Astrocyte of the cerebellum (primary cell): ENCODE results near the gene XKR3.
"Not testable (repeated sequence)": the region's sequence is repeated elsewhere in the genome, so short reads cannot be mapped to it uniquely, and the experiment has no call there.

Experiments used
- DNase-seq: peaks from one replicate; pipeline ENCODE4 v3.0.0-alpha.2; 2011; ENCODE audit warnings: low read depth
- H3K4me3 ChIP-seq: 2 replicates; pipeline ENCODE4 v1.5.1; 2011; ENCODE audit warnings: mild to moderate bottlenecking, low read depth, low read length, moderate library complexity
- in situ Hi-C: cut with HindIII; loops from 2 replicates; pipeline ENCODE4 v1.10.0; 2017; ENCODE audit warnings: low sequenced_read_pairs
- TF ChIP-seq, protein P1 (sequence below): IDR thresholded peaks from 2 replicates; pipeline ENCODE4 v1.5.1; 2012; ENCODE audit warnings: low read length, low read depth, moderate library complexity, mild to moderate bottlenecking; ENCODE audit errors: missing control alignments

XKR3 gene

GRCh38 chr22:16824716-16825687 lies at the start of gene XKR3:
Gene XKR3, minus strand, starts transcription at chr22:16825411. Its CDS starts 17,338 bp downstream, at chr22:16808073.
- no peak for DNase-seq
- H3K4me3 ChIP-seq: no peak within 1 kb of the TSS
- TF ChIP-seq, protein P1, sequence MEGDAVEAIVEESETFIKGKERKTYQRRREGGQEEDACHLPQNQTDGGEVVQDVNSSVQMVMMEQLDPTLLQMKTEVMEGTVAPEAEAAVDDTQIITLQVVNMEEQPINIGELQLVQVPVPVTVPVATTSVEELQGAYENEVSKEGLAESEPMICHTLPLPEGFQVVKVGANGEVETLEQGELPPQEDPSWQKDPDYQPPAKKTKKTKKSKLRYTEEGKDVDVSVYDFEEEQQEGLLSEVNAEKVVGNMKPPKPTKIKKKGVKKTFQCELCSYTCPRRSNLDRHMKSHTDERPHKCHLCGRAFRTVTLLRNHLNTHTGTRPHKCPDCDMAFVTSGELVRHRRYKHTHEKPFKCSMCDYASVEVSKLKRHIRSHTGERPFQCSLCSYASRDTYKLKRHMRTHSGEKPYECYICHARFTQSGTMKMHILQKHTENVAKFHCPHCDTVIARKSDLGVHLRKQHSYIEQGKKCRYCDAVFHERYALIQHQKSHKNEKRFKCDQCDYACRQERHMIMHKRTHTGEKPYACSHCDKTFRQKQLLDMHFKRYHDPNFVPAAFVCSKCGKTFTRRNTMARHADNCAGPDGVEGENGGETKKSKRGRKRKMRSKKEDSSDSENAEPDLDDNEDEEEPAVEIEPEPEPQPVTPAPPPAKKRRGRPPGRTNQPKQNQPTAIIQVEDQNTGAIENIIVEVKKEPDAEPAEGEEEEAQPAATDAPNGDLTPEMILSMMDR: no peak
- in situ Hi-C loops: no loop called here

DNA sequence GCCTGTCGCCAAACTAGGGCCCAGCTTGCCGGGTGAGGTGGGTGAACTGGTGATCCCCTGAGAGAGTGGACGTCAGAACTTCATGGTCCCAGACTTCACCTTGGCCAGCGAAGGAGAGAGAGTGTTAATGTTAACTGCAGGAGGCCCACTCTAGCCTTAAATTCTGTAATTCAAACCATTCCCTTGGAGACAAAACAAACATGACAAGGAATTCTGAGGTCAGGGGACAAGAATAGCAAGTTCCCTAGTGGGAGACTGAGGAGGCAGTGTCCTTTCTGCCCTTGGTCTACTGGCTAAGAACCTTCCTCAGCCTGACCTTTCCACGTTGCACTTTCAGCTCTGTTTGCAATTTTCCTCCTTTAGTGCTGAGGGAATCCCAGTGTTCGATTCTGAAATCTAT lies 44.4 kb upstream of the XKR3 start:
- H3K4me3 ChIP-seq, DNase-seq, in situ Hi-C loops: not testable (repeated sequence)

- in situ Hi-C loops: no loop called here
- no peak overlapping the region for H3K4me3 ChIP-seq
- TF ChIP-seq, protein P1: no peak
- DNase-seq: no peak
These were observed 41.0 kb upstream of the XKR3 start for GRCh38 chr22:16866167-16866566.

- DNase-seq, in situ Hi-C loops: not testable (repeated sequence)
These were observed 31.6 kb upstream of the XKR3 start for GRCh38 chr22:16856851-16857250.

GRCh38 chr22:16854631-16855030 lies 29.4 kb upstream of the XKR3 start:
- no peak overlapping the region for H3K4me3 ChIP-seq
- TF ChIP-seq, protein P1: no peak
- in situ Hi-C loops: no loop called here
- no peak for DNase-seq

More at GRCh38 chr22:16856851-16857250, 31.6 kb upstream of the XKR3 start:
- H3K4me3 ChIP-seq: not testable (repeated sequence)

DNA sequence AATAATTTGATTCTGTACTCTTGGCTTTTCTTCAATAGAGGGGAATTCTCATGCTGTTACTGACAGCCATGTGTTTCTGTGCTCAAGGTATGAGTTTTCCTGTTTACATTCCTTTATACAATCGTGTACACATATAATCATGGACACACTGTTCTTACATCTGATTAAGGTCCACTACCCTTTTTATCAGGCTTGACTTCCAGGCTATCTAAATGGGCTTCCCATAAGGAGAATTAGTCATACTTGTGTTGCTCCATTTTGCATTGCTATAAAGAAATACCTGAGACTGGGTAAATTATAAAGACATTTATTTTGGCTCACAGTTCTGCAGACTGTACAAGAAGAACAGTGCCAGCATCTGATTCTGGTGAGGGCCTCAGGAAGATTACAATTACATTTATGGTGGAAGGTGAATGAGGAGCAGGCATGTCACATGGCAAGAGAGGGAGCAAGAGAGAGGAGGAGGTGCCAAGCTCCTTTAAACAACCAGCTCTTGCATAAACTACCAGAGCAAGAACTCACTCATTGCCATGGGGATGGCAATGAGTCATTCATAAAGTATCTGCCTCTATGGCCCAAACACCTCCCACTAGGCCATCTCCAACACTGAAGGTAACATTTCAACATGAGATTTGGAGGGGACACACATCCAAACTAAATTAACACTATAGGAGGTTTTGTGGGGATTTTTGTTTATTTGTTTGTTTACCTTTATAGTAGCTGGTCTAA lies 26.2 kb upstream of the XKR3 start:
- H3K4me3 ChIP-seq, in situ Hi-C loops, DNase-seq: not testable (repeated sequence)

GRCh38 chr22:16847271-16847670 lies 22.1 kb upstream of the XKR3 start:
- no peak overlapping the region for H3K4me3 ChIP-seq
- no peak for DNase-seq
- TF ChIP-seq, protein P1: no peak
- in situ Hi-C loops: no loop called here

- no peak for DNase-seq
- no peak overlapping the region for H3K4me3 ChIP-seq
- TF ChIP-seq, protein P1: no peak
- in situ Hi-C loops: no loop called here
These were observed 20.7 kb upstream of the XKR3 start for GRCh38 chr22:16845881-16846280.
